ENCODE measurements around the gene LY86.

DNA sequence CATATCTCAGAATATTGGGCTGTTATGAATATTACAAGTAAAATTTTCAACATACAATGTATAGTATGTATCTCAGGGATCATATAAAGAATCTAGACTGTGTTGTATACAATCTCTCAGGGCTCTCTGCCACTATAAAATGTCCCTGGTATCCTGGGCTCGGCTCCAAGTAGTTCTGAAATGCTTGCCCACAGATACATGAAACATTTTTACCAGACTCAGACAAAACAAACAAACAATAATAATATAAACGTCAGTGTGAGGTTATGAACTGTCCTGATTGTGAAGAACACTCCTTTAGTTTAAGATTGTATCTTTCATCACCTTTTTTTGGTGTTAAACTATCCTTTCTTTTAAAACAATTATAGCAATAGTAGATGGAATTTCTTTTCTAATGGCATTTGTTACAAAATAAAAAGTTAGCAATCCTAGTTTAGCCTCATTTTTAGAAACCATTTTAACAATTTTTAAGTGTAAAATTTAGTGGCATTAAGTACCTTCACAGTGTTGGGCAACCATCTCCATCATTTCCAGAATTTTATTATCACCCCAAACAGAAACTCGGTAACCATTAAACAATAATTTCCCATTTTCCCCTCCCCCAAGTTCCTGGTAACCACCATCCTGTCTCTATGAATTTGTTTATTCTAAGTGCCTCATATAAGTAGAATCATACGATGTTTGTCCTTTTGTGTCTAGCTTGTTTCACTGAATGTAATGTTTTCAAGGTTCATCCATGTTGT, 17.4 kb upstream of the LY86 start:
- TF ChIP-seq, protein P1, sequence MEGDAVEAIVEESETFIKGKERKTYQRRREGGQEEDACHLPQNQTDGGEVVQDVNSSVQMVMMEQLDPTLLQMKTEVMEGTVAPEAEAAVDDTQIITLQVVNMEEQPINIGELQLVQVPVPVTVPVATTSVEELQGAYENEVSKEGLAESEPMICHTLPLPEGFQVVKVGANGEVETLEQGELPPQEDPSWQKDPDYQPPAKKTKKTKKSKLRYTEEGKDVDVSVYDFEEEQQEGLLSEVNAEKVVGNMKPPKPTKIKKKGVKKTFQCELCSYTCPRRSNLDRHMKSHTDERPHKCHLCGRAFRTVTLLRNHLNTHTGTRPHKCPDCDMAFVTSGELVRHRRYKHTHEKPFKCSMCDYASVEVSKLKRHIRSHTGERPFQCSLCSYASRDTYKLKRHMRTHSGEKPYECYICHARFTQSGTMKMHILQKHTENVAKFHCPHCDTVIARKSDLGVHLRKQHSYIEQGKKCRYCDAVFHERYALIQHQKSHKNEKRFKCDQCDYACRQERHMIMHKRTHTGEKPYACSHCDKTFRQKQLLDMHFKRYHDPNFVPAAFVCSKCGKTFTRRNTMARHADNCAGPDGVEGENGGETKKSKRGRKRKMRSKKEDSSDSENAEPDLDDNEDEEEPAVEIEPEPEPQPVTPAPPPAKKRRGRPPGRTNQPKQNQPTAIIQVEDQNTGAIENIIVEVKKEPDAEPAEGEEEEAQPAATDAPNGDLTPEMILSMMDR (IDR thresholded peaks at IDR 0.05), result no peak
- no peak for TF ChIP-seq POLR2AphosphoS5 (IDR thresholded peaks at IDR 0.05)
